GM21529 (cell line): ENCODE measurements around the gene ADAM12.

Source experiments
- ATAC-seq: cut with Tn5 transposase; IDR thresholded peaks from one replicate; pipeline ENCODE4 v1.9.1; 2021; ENCODE audit not compliant: unreplicated experiment

ADAM12 gene

DNA sequence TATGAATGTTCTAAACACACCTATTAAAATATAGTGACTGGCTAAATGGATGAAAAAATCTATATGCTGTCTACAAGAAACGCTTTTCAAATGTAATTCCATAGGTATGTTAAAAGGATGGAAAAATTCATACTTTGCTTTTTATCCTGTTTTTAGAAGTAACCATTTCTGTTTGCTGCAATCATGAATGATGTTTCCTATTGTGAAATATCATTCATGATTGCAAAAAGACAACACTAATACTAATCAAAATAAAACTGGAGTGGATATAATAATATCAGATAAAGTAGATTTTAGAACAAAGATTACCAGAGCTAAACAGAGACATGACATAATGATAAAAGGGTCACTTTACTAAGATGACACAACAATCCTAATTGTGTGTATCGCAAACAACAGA, 353.7 kb downstream of the ADAM12 start:
- no peak for ATAC-seq

DNA sequence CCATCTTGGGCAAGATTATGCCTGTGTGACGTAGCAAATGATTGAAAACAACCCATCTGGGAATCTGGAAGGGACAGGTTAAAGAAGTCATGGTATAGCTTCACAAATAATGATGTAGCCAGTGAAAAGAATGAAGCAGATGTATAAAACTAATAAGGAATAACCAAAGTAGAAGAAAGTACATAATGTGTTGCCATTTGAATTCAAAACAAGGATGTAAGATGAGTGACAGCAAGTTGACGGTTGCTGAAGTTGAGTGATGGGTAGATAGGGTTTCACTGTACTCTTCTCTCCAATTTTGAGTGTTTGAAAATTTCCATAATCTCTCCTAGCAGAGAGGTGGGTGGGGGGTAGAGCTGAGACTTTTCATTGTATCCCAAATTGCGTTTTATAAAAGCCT, 358.3 kb downstream of the ADAM12 start:
- ATAC-seq: no peak

DNA sequence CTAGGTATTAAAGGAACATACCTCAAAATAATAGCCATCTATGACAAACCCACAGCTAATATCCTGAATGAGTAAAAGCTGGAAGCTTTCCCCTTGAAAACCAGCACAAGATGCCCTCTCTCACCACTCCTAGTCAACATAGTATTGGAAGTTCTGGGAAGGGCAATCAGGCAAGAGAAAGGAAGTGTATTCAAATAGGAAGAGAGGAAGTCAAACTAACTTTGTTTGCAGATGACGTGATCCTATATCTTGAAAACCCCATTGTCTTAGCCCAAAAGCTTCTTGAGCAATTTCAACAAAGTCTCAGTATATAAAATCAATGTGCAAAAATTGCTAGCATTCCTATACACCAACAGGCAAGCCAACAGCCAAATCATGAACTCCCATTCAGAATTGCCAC, 360.6 kb downstream of the ADAM12 start:
- no peak for ATAC-seq

DNA sequence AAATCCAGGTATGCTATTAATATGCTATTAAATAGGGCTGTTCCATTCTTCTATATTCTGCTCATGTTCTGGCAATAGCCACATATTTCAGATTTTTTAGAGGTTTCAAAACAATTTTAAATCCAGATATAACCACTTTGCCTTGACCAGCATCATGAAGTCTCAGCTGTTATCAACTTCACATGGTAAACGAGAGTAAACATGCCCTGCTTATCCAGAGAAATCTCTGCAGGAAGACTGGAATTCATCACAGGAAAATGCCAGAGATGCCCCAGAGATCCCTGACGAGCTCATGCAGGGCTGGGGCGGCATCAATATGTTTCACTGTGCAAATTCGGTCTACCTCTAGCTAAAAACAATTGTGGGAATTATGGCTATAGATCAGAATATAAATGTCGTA, 365.4 kb downstream of the ADAM12 start:
- no peak for ATAC-seq

DNA sequence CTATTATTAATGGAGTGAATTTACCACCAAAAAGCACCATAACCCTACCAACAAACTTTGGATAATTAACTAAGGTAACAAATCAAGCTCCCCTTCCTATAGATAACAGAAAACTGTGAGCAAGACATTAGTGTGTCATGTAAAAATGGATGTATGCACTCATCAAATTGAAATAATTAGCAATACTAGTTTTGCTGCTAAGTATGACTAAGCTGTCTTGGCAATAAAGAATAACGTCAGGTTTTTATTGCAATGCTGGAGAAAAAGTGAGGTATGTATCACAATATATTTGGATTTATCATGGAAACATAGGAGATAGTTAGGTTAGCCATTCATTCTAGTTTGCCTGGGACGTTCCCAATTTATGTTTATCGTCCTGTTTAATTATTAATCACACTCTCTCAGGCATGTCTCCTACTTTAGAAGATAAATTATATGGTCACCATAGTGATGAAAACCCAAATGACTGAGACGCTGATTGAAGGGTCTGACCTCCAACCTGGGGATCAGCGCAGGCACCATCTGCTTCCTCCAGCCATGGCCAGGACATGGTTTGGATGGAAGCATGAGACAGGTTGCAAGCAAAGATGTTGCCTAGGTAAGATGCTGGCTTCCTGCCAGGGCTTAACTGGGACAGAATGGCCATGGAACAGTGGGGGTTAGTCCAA, 366.3 kb downstream of the ADAM12 start:
- no peak for ATAC-seq

DNA sequence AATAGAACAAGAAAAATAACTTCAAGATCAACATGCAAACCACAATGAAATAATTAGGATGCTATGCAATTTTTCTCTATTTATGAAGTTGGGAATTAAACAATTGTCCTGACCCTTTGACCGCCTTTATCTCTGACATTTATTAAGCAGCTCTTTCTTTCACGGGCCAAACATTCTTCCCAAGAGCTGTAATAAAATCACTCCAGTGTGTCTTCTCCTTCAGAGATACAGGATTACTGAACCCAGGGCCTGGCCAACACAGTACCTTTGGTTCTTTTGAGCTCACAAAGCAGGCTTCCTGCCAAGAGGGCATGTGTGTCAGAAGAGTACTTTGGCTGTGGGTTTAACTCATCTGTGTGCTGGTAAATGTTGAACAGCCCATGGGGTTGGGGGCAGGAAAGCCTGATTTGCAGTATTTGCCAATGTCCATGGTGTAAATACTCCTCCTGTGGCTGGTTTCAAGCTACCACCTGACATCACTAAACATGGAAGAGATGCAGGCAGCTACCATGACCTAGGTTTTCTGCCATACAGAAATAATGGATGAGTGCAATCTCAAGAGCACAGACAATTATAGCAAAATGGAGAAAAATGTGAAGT, 370.2 kb downstream of the ADAM12 start:
- no peak for ATAC-seq

DNA sequence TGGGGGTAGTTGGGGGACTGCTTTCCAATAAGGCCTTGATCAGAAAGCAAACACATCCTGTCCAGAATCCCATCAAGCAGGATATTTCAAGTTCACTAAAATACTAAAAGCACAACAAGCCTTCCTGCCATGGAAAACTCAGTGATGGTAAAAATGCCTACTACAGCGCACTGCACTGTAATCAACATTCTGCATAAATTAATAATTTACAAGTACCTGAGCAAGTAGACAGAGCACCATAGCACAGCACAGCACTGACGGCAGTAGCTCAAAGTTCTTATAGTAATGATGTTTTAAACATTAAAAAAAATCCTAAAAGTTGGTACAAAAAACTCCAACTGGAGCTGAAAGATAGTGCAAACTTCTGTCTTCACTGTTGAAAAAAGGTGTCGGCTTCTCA, 371.4 kb downstream of the ADAM12 start:
- ATAC-seq: no peak

DNA sequence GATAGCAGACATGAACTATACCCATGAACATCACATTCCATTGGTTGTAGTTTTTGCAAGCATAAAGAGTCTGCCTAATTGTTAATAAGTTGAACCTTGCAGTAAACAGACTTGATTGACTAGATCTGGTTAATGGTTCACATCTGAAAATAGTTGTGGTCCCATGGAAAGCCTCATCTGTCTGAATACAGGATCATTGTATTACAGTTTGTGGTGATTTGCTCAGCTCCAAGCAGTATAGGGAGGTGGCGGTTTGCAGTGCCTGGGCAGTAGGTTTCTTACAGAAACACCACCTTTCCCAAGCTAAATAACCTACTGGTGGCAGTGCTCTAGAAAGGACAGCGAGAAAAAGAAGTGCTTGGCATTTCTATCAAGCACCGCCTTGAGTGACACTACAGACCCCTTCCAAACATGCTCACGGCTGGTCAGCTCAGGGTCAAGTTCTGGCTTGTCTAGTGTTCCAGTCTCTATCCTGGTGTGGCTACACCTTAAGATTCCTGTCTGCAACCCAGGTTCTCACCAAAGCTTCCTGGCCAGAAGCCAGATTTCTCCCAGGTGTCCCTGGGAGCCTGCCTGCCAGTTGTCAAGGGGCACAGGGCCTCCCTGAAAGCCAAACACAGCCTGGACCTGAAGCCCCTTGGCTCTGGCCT, 372.0 kb downstream of the ADAM12 start:
- no peak for ATAC-seq

DNA sequence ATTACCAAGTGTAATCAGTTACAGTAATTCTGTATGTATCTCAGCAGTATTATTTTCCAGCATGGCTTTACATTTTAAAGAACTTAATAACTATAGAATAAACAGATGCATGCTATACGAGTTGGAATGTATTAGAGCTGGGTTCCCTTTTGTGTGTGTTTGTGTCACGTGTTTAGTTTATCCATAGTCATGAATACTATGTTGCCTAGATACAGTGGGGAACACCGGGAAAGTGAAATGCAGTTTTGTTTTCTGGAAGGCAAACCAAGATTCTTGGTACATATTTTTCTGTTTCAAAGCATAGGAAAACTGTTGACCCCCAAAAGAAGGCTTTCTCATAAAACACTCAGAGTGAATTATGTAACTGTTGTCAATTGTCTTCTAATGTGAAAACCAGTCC, 372.9 kb downstream of the ADAM12 start:
- no peak for ATAC-seq

DNA sequence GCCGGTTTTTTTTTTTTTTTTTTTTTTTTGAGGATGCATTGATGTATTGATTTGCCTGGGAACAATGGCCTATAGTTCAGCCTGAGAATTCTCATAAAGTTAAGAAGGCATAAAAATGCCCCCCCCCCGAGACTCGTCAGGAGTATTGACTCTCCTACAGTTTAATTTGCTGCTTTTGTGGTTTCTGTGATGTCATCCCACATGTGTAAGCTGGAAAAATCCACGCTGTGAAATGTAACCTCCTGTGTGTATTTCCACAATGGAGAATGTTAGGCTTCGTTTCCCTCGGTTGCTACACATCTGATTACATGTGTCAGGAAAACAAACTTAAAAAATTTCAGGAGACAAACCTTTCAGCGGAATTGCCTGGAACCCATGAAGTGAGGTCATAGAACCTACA, 374.0 kb downstream of the ADAM12 start:
- ATAC-seq: no peak

DNA sequence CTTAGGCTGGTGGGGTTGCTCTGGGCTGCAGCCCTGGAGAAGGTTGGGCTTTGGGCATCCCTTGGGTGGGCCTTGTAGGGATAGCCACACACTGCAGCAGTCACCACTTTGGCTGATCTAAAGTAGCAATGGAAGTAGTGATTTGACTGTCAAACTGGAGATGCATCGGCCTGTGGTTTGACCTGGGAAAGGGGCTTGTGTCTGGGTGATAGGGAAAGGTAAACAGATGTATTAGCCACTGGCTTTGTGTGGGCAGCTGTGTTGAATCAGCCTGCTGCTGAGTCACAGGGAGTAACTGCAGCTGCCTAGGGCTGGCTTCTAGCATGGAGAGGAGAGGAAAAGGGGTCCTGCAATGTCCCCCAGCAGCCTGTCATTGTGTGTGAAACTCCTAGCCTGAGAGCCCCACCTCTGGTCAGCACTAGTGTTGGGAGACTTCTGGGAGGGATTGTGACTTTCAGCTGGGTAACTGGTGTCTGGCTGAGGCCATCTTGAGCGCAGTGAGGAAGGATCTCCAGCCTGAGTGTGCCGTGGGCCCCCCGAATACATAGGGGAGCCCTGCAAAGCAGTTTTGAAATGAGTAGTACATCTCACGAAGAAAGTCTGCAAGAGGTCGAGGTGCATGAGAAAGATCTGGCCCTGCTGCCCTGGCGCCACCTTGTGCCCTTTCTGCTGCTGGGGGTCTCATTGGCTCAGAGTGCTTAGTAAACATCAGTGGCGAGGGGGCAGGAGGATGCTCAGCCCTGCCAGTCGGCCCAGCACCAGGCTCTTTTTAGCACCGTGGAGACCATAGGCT, 374.6 kb downstream of the ADAM12 start:
- peak; percentile 74 for ATAC-seq

DNA sequence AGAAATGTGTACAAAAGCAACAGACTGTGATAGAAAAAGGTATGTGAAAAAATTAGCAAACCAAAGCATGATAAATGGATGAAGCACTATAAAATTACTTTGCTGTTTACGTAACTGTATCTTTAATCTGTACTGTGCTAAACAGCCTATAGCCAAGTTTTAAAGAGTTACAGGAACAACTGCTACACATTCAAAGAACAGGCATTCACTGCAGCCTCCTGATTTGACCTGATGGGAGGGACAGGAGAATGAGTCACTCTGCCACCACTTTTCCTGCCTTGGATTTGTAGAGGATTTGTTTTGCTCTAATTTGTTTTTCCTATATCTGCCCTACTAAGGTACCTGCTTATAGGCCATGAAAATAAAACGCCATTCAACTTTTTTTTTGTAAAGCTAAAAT, 375.8 kb downstream of the ADAM12 start:
- ATAC-seq: no peak

DNA sequence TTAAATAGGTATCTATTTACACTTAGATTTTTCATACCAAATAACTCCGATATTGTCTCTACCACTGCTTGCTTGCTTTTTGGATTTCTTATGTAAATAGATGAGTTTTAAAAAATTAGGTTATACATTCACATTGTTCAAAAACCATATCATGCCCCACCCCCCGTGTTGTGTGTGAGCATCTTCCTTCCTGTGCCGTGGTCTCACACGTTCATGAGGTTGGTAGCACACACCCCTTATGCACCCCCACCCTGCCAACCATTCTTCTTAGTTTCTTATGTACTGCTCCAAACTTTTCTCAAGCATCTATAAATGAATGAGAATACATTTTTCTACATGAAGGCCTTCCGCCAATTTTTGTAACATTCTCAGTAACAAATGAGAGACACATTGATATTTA, 376.3 kb downstream of the ADAM12 start:
- ATAC-seq: no peak

DNA sequence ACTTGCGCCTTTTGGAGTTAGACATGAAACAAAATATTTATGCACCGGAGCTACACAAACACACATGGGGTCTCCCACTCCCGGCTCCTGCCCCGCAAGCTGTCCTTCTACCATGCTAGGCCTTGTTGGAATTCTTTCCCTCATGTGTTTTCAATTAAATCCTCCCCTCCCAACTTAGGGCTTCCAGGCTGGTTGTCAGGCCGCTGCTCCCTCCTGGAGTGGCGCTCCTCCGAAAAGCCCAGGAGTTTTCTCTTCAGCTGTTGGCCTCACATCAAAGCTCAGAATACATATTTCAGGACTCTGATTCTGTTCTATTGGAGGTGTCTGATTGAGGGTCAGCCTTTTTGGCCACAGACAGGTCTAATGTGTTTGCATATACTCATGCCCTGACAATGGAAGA, 378.6 kb downstream of the ADAM12 start:
- ATAC-seq: no peak

DNA sequence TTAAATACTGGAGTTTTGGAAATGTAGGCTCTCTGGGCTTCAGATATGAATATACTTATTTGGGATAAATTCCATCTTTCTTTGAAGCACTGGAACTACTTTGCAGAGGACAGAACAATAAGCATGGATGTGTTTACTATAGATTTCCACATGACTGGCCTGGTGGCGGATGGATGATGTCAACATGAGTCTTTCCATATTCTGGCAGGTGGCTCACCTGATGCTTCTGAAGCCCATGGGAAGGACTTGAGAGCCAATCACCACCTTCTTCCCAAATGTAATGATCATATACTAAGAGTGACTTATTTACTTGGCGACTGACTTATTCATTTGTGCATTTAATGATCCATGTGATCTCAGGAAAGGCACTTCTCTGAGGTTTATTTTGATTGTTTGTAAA, 381.4 kb downstream of the ADAM12 start:
- ATAC-seq: no peak

DNA sequence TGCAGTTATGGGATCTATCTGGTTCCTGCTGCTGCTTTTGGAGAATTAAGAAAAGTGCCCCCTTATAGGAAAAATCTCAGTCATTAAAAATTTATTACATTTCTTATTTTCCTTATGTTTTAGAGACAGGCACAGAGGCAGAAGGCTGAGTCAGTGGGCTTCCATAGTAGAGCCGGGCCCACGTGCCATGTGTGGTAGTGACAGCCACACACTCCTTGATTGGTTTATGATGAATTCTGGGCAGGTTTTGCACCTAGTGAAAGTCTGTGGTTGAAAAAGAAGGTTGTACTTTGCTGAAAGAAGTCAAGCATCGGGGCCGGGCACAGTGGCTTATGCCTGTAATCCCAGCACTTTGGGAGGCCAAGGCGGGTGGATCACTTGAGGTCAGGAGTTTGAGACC, 382.0 kb downstream of the ADAM12 start:
- no peak for ATAC-seq

DNA sequence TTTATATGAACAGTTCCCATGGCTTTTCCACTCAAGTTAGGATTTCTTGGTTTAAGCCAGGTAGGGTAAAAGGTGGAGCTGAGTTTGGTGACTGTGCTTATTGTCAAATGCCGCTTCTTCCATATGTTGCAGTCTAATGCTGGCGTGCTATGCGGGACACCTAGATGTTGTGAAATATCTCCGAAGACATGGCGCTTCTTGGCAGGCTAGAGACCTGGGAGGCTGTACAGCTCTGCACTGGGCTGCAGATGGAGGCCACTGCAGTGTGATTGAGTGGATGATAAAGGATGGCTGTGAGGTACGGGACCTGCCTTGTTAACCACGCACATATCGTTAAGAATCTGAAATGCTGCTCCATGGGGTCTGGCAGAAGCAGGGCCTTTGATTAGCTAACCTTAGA, 383.5 kb downstream of the ADAM12 start:
- no peak for ATAC-seq

DNA sequence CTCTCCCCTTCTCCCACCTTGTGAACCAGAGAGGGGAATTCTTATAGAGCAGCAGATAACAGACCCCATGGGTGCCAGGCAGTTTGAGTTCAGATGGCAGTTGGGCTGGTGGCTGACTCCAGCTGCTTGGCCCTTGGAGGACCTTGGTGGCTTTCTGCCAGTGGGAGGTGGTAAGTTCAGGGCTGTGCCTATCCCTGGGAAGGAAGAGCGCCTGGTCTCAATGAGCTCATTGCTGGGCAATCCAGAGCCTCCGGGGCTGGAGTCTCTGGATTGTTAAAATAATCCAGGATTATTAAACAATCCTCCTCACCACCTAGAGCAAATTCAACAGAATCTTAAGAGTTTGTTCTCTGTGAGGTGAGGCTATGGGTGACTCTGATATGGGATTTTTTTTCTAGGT, 386.7 kb downstream of the ADAM12 start:
- ATAC-seq: no peak

DNA sequence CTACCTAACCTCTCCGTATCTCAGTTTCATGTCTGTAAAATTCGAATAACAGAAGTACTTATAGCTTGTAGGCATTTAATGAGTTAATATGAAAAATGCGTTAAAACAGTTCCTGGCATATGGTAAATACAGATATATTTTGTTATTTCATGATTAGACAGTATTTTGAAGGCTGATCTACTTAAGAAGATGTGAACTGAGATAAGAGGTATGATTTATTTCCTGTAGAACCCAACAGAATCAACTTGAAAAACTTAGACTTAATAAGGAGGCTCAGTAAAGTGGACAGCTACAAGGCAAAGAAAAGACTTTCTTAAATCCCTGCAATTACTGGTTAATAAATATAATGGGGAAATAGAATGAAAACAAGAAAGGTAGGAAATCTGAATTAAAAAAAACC, 388.6 kb downstream of the ADAM12 start:
- no peak for ATAC-seq

DNA sequence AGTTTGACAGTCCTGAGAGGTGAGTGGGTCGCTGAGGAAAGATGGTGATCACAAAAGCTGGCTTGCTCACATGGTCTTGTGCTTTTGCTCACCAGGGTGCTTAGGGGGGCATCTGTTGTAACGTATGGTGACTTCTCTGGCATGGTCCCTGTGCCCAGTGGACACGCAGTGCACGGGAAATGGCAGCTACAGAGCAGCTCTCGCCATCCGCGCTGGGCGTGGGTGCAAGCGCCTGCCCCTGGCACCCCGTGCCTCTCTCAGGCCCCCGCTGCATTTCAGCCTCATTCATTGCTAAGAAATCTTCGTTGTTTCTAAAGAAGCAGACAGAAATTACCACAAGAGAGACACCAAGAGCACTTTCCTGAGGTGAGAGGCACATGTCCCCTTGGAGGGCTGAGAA, 390.7 kb downstream of the ADAM12 start:
- ATAC-seq: no peak

DNA sequence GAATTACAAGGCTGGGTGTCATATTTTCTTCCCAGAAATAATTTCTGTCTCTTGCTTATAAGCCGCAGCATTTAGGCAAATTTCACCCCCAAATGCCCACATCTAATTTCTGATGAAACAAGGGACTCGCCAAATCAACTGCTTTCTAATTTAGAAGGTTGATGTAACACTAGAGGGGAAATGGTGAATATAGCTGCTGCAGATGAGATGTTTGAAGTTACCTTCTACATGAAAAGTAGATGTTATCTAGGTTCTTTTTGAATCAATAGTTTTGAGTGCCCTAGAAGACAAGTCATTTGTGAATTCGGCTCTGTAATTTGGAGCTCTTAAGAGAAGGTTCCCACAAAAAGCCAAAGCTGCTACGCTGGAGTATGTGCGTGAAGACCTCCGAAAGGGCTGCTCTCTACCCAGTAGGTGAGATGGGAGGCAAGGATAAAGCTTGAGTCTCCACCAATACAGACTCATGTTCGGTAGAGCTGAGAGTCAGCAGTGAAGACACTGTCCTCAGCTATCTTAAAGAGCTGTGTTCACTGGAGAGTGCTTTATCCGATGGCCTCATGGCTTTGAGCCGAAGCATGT, 392.5 kb downstream of the ADAM12 start:
- ATAC-seq: no peak

DNA sequence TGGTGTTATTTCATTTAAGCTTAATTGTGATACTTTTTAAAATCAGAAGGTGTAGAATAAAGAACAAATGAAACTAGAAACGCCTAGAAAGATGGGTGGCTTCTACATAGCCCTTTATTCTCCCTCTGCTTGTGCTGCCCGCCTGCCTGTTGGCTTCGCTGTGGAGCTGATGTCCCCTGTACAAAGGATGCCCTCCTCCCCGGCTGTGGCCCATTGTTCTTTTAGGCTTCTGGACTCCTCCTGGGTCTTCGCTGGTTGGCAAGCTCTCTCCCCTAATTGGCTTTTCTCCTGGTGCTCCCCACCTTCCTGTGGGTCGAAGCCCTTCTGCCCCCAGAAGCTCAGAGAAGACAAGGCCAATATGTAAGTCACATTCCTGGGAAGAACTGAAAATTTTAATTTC, 393.7 kb downstream of the ADAM12 start:
- ATAC-seq: no peak
